ENCODE data around the gene KREMEN2. TPM values are rescaled to one million over a fixed set of nuclear protein-coding genes. Genes with fewer than 3 reads are reported as not detected.

Gene KREMEN2
- total and polyA plus RNA-seq, 2 experiments from 2014 or later = 3.6 to 4.9 TPM

DNA sequence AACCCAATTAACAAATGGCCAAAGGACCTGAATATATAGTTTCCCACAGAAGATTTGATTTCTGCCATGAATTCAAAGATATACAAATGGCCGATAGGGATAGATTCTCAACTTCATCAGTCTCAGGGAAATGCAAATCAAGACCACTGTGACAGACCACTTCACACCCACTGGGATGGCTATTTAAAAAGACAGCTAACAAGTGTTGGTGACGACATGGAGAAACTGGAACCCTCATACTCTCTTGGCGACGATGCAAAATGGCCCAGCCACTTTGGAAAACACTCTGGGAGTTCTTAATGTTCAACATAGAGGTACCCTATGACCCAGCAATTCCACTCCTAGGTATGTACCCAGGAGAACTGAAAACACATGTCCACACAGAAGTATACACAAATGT lies 17.4 kb upstream of the KREMEN2 start:
- Histone ChIP-seq H3K4me1 (ENCODE audit: insufficient read depth) (no peaks in the 10 kb centered on the region), H2AFZ (no peak overlapping the region), H3K79me2 (no peaks in the 10 kb centered on the region), H3K4me3 (no peak overlapping the region), H4K20me1 (ENCODE audit: insufficient read depth, poor library complexity, severe bottlenecking) (no peaks in the 10 kb centered on the region), H3K27me3 (no peaks in the 10 kb centered on the region), H3K9me3 (ENCODE audit: low read depth) (no peaks in the 10 kb centered on the region), H3K9me2 (replicated peaks; ENCODE audit: insufficient read depth) (no peaks in the 10 kb centered on the region), H3K27ac (no peak overlapping the region), H3K4me2 (no peak overlapping the region), H3K36me3 (replicated peaks; ENCODE audit: insufficient read depth, low read depth) (no peaks in the 10 kb centered on the region)
- DNase-seq (ENCODE audit: low spot score) = no peak
- no peak for TF ChIP-seq EZH2phosphoT487 (IDR thresholded peaks at IDR 0.05; ENCODE audit: low read depth, severe bottlenecking, unreplicated experiment)
- TF ChIP-seq EZH2 (IDR thresholded peaks at IDR 0.05; ENCODE audit: borderline replicate concordance) = no peak
- TF ChIP-seq, protein P1, sequence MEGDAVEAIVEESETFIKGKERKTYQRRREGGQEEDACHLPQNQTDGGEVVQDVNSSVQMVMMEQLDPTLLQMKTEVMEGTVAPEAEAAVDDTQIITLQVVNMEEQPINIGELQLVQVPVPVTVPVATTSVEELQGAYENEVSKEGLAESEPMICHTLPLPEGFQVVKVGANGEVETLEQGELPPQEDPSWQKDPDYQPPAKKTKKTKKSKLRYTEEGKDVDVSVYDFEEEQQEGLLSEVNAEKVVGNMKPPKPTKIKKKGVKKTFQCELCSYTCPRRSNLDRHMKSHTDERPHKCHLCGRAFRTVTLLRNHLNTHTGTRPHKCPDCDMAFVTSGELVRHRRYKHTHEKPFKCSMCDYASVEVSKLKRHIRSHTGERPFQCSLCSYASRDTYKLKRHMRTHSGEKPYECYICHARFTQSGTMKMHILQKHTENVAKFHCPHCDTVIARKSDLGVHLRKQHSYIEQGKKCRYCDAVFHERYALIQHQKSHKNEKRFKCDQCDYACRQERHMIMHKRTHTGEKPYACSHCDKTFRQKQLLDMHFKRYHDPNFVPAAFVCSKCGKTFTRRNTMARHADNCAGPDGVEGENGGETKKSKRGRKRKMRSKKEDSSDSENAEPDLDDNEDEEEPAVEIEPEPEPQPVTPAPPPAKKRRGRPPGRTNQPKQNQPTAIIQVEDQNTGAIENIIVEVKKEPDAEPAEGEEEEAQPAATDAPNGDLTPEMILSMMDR (IDR thresholded peaks at IDR 0.05; ENCODE audit: poor library complexity) = no peak
- 95% methylated on average over 4 of the region's 4 CpGs for WGBS (ENCODE audit: low lambda C conversion rate, missing lambda C conversion rate)

DNA sequence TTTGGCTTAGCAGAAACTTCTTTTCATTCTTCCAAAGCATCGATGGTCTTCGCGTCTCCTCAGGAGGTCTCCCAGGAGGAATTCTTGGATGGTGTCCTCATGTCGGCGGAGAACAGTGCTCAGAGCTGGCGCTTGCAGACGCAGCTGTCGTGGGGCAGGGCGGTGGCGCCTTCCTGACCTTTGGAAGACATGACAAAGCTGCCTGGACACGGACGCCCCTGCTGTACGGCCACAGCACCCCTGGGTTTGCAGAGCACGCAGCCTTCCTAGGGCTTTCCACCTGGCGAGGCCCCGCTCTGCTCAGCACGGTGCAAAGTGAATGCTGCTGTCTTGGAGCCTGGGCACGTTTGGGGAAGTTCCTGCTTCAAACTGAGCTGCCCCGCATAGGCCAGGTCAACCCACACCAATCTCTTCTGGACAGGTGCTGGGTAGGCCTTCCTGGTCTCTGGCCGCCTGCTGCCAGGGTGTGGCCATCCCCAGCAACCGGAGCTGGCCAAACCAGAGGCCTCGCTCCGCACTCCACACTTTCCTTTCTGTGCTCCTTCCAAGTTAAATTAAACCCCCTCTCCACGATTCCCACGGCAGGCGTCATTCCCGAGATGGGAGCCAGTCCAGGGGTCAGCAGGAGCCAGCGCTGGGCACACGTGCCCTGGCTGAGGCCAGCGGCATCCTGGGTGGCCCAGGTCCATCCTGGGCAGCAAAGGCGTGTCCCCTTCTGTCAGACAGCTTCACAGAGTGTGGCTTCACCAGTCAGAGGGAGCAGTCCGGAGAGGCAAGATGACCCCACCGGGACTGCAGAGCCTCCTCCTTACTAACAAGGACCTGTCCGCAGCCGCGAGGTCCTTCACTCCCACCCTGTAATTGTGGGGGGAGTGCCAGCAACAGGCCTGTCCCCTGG lies 15.0 kb upstream of the KREMEN2 start:
- no peak for DNase-seq (ENCODE audit: low spot score)

DNA sequence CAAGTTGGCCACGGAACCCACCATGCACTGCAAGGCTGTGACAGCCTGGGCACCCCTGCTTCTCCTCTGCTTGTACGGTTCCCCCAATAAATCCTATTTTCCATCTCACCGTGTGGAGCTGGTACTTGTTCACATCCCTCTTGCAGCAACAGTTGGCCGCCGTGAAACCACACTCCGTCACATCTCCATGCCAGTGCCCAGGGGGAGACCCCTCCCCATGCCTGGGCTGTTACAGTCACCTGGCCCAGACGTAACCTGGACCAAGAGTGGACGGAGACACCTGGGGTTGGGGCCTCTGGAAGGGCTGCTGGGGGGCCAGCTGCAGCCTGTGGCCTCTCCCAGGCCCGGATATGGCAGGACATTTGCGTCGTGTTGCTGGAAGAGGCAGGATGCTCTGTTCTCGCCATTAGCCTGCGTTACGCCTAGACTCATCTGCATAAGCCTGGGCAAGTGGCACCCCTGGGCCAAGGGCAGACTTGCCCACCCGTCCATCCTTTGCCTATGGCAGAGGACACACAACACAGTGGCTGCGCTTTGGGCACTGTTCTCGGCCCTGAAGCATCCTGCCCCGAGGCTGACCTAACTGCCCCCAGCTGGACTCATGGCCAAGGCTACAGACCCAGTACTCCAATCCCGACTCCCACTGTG lies 14.2 kb upstream of the KREMEN2 start:
- Histone ChIP-seq H2AFZ (no peak overlapping the region), H3K79me2 (no peaks in the 10 kb centered on the region), H3K9me3 (ENCODE audit: low read depth) (no peaks in the 10 kb centered on the region), H3K36me3 (replicated peaks; ENCODE audit: insufficient read depth, low read depth) (no peaks in the 10 kb centered on the region), H3K4me1 (ENCODE audit: insufficient read depth) (no peaks in the 10 kb centered on the region), H3K9me2 (replicated peaks; ENCODE audit: insufficient read depth) (no peaks in the 10 kb centered on the region), H3K27ac (no peak overlapping the region), H4K20me1 (ENCODE audit: insufficient read depth, poor library complexity, severe bottlenecking) (no peaks in the 10 kb centered on the region), H3K4me3 (no peak overlapping the region), H3K27me3 (no peaks in the 10 kb centered on the region), H3K4me2 (no peak overlapping the region)
- TF ChIP-seq, protein P1 (IDR thresholded peaks at IDR 0.05; ENCODE audit: poor library complexity) = no peak
- TF ChIP-seq EZH2 (IDR thresholded peaks at IDR 0.05; ENCODE audit: borderline replicate concordance) (no peak), EZH2phosphoT487 (IDR thresholded peaks at IDR 0.05; ENCODE audit: low read depth, severe bottlenecking, unreplicated experiment) (no peak)
- WGBS (ENCODE audit: low lambda C conversion rate, missing lambda C conversion rate) = 95% methylated on average over 19 of the region's 19 CpGs
- no peak for DNase-seq (ENCODE audit: low spot score)

More for the DNA sequence above, 15.0 kb upstream of the KREMEN2 start:
- Histone ChIP-seq H3K79me2 (no peaks in the 10 kb centered on the region), H3K27me3 (no peaks in the 10 kb centered on the region), H3K4me3 (no peak overlapping the region), H3K9me2 (replicated peaks; ENCODE audit: insufficient read depth) (no peaks in the 10 kb centered on the region), H2AFZ (no peak overlapping the region), H4K20me1 (ENCODE audit: insufficient read depth, poor library complexity, severe bottlenecking) (no peaks in the 10 kb centered on the region), H3K4me1 (ENCODE audit: insufficient read depth) (no peaks in the 10 kb centered on the region), H3K9me3 (ENCODE audit: low read depth) (no peaks in the 10 kb centered on the region), H3K27ac (no peak overlapping the region), H3K4me2 (no peak overlapping the region), H3K36me3 (replicated peaks; ENCODE audit: insufficient read depth, low read depth) (no peaks in the 10 kb centered on the region)
- TF ChIP-seq EZH2 (IDR thresholded peaks at IDR 0.05; ENCODE audit: borderline replicate concordance) (no peak), EZH2phosphoT487 (IDR thresholded peaks at IDR 0.05; ENCODE audit: low read depth, severe bottlenecking, unreplicated experiment) (no peak)
- TF ChIP-seq, protein P1 (IDR thresholded peaks at IDR 0.05; ENCODE audit: poor library complexity) = no peak
- WGBS (ENCODE audit: low lambda C conversion rate, missing lambda C conversion rate) = 95% methylated on average over 36 of the region's 36 CpGs
